Activated CD8-positive, alpha-beta memory T cell treated with anti-CD3 and anti-CD28 coated beads, Interleukin-2, amount 50 U/mL, for 1 hour (primary cell): ENCODE measurements around the gene DEAF1.
"Not testable (repeated sequence)": the region's sequence is repeated elsewhere in the genome, so short reads cannot be mapped to it uniquely, and the experiment has no call there.

Experiments
- DNase-seq: peaks from one replicate; pipeline ENCODE4 v3.0.0-alpha.2; 2020; ENCODE audit errors: extremely low read depth

The DEAF1 gene

GRCh38 chr11:694563-695287, at the start of gene DEAF1:
Gene DEAF1, minus strand, starts transcription at chr11:695222. Its CDS starts 175 bp downstream, at chr11:695047.
- peak; percentile 98 for DNase-seq

GRCh38 chr11:742571-743201, 47.7 kb upstream of the DEAF1 start:
- DNase-seq, result no peak

- DNase-seq, result no peak
Measured at GRCh38 chr11:742156-742546, 47.1 kb upstream of the DEAF1 start.

- not testable (repeated sequence) for DNase-seq
Measured at GRCh38 chr11:737899-738298, 42.9 kb upstream of the DEAF1 start.

GRCh38 chr11:737366-737765, 42.3 kb upstream of the DEAF1 start:
- no peak for DNase-seq

- not testable (repeated sequence) for DNase-seq
Measured at GRCh38 chr11:734541-734940, 39.5 kb upstream of the DEAF1 start.

- DNase-seq, result no peak
Measured at GRCh38 chr11:733072-733471, 38.0 kb upstream of the DEAF1 start.

- no peak for DNase-seq
Measured at GRCh38 chr11:729492-730074, 34.6 kb upstream of the DEAF1 start.

- DNase-seq, result no peak
Measured at GRCh38 chr11:728901-729491, 34.0 kb upstream of the DEAF1 start.

- DNase-seq, result peak; percentile 51
Measured at GRCh38 chr11:727859-728748, 33.1 kb upstream of the DEAF1 start.

- no peak for DNase-seq
Measured at GRCh38 chr11:727281-727701, 32.3 kb upstream of the DEAF1 start.

GRCh38 chr11:726278-727220, 31.5 kb upstream of the DEAF1 start:
- no peak for DNase-seq

- DNase-seq, result no peak
Measured at GRCh38 chr11:725624-726202, 30.7 kb upstream of the DEAF1 start.

GRCh38 chr11:724778-725386, 29.9 kb upstream of the DEAF1 start:
- DNase-seq, result no peak

- no peak for DNase-seq
Measured at GRCh38 chr11:724049-724777, 29.2 kb upstream of the DEAF1 start.

- no peak for DNase-seq
Measured at GRCh38 chr11:723120-723883, 28.3 kb upstream of the DEAF1 start.

GRCh38 chr11:722346-722811, 27.4 kb upstream of the DEAF1 start:
- DNase-seq, result no peak

GRCh38 chr11:721741-722345, 26.8 kb upstream of the DEAF1 start:
- DNase-seq, result no peak
